A549 (cell line): ENCODE data around the gene ZNF479. TPM values are rescaled to one million over a fixed set of nuclear protein-coding genes. Genes with fewer than 3 reads are reported as not detected.

ENCODE experiments used
- ATAC-seq, 2 experiments: fragments of 200-7000 bp in 1 of 2; fragments of >200 bp in 1 of 2; cut with Nextera tagmentation in 1 of 2; cut with Tn5 transposase in 1 of 2; 3 replicates each; pipeline versions ENCODE4 v1.8.0 to v1.9.1; 2018 to 2020; ENCODE audit warnings: mild to moderate bottlenecking in 1 of 2, moderate library complexity in 1 of 2
- CTCF ChIA-PET: fragments of 300-600 bp; sonication (Branson Sonifier 250); formaldehyde crosslinking; extraction: SDS; loops from one replicate; lab custom pipeline; 2021; ENCODE audit warnings: antibody characterized with exemption, inconsistent platforms; lab: Yijun Ruan, JAX
- POLR2A ChIA-PET: fragments of 350-600 bp; formaldehyde crosslinking; extraction: SDS; loops from one replicate; lab custom pipeline; 2021; ENCODE audit warnings: antibody characterized with exemption, inconsistent platforms; lab: Yijun Ruan, JAX
- DNase-seq, 2 experiments: peaks; one replicate each; pipeline versions ENCODE4 v3.0.0 to v3.0.0-alpha.2; 2011 to 2016; ENCODE audit warnings: low read depth in 1 of 2, low spot score in 1 of 2
- FAIRE-seq: peaks from 2 replicates; lab custom pipeline; 2011; peaks lifted over from hg19 to GRCh38; lab: Jason Lieb, UNC
- H3K27ac ChIP-seq, 2 experiments: fragments of >200 bp; sonication (Bioruptor Twin); formaldehyde crosslinking; 3 replicates each; pipeline ENCODE4 v1.5.1; 2016 to 2017
- H3K4me1 ChIP-seq: fragments of >200 bp; sonication (Bioruptor Twin); formaldehyde crosslinking; 3 replicates; pipeline ENCODE4 v1.6.1; 2016
- H3K4me2 ChIP-seq: fragments of >200 bp; sonication (Bioruptor Twin); formaldehyde crosslinking; 3 replicates; pipeline ENCODE4 v1.6.1; 2016
- H3K4me3 ChIP-seq: fragments of >200 bp; sonication (Bioruptor Twin); formaldehyde crosslinking; 3 replicates; pipeline ENCODE4 v1.5.1; 2016
- H3K9me3 ChIP-seq: fragments of >200 bp; sonication (Bioruptor Twin); formaldehyde crosslinking; 3 replicates; pipeline ENCODE4 v1.6.1; 2016
- EHF ChIP-seq: fragments of 250-450 bp; sonication (Bioruptor Pico); IDR thresholded peaks from 2 replicates; pipeline ENCODE4 v1.5.0; 2020; ENCODE audit warnings: mild to moderate bottlenecking
- EP300 ChIP-seq, 2 experiments: fragments of >200 bp; sonication (Bioruptor Twin); formaldehyde crosslinking; IDR thresholded peaks; 2 replicates in 1 of 2; 3 replicates in 1 of 2; pipeline ENCODE4 v1.6.1; 2016 to 2017
- FOSB ChIP-seq: fragments of 250-450 bp; sonication (Bioruptor Pico); IDR thresholded peaks from 2 replicates; pipeline ENCODE4 v1.5.0; 2020; ENCODE audit warnings: mild to moderate bottlenecking, moderate library complexity
- FOSL2 ChIP-seq, 2 experiments: fragments of 450-650 bp in 1 of 2; fragments of >200 bp in 1 of 2; sonication (Bioruptor Twin) in 1 of 2; formaldehyde crosslinking; IDR thresholded peaks; 2 replicates each; pipeline versions ENCODE4 v1.5.0 to v1.6.1; 2016 to 2020; ENCODE audit warnings: mild to moderate bottlenecking in 1 of 2, moderate library complexity in 1 of 2
- GATA3 ChIP-seq: IDR thresholded peaks from 2 replicates; pipeline ENCODE4 v1.6.1; 2012; ENCODE audit warnings: borderline replicate concordance
- JUN ChIP-seq, 2 experiments: fragments of >200 bp; sonication (Bioruptor Twin); formaldehyde crosslinking; IDR thresholded peaks; 2 replicates in 1 of 2; 3 replicates in 1 of 2; pipeline ENCODE4 v1.6.1; 2016 to 2017
- KDM1A ChIP-seq: fragments of 200-600 bp; sonication (generic); IDR thresholded peaks from 2 replicates; pipeline ENCODE4 v1.6.1; 2016; ENCODE audit warnings: low read depth, mild to moderate bottlenecking
- KDM5A ChIP-seq: fragments of 200-600 bp; sonication (generic); IDR thresholded peaks from 2 replicates; pipeline ENCODE4 v1.6.1; 2016; ENCODE audit warnings: antibody characterized with exemption, mild to moderate bottlenecking
- MAFK ChIP-seq: fragments of 450-650 bp; IDR thresholded peaks from 2 replicates; pipeline ENCODE4 v1.6.1; 2014; ENCODE audit not compliant: partially characterized antibody
- MAZ ChIP-seq: fragments of 150-350 bp; IDR thresholded peaks from 2 replicates; pipeline ENCODE4 v1.6.1; 2014; ENCODE audit warnings: antibody characterized with exemption, low read depth, low read length, borderline replicate concordance
- NPAS2 ChIP-seq: fragments of 250-450 bp; sonication (Bioruptor Pico); IDR thresholded peaks from 2 replicates; pipeline ENCODE4 v1.8.0; 2022; ENCODE audit warnings: mild to moderate bottlenecking, moderate library complexity, borderline replicate concordance
- NR3C1 ChIP-seq: fragments of >200 bp; sonication (Bioruptor Twin); formaldehyde crosslinking; IDR thresholded peaks from 3 replicates; pipeline ENCODE4 v1.6.1; 2017
- PHF8 ChIP-seq: fragments of 200-600 bp; sonication (generic); IDR thresholded peaks from 2 replicates; pipeline ENCODE4 v1.6.1; 2016; ENCODE audit warnings: low read depth, mild to moderate bottlenecking, antibody characterized with exemption, moderate library complexity, borderline replicate concordance
- POLR2A ChIP-seq: IDR thresholded peaks from 2 replicates; pipeline ENCODE4 v1.6.1; 2012; ENCODE audit warnings: mild to moderate bottlenecking, low read length
- POLR2AphosphoS2 ChIP-seq: conservative IDR thresholded peaks from 2 replicates; pipeline ENCODE4 v1.6.1; 2012; ENCODE audit warnings: low read length, improper control_type of control experiment, inconsistent platforms
- RAD21 ChIP-seq, 2 experiments: fragments of >200 bp in 1 of 2; sonication (Bioruptor Twin) in 1 of 2; formaldehyde crosslinking in 1 of 2; IDR thresholded peaks in 1 of 2; conservative IDR thresholded peaks in 1 of 2; 2 replicates in 1 of 2; 3 replicates in 1 of 2; pipeline ENCODE4 v1.6.1; 2012 to 2018; ENCODE audit warnings: inconsistent platforms in 1 of 2
- RCOR1 ChIP-seq: fragments of 150-350 bp; IDR thresholded peaks from 2 replicates; pipeline ENCODE4 v1.6.1; 2014; ENCODE audit warnings: antibody characterized with exemption, low read length, low read depth
- RFX5 ChIP-seq: fragments of 450-650 bp; IDR thresholded peaks from 2 replicates; pipeline ENCODE4 v1.7.1; 2014; ENCODE audit warnings: antibody characterized with exemption, mild to moderate bottlenecking, moderate library complexity
- RNF2 ChIP-seq: fragments of 200-600 bp; sonication (generic); IDR thresholded peaks from 2 replicates; pipeline ENCODE4 v1.6.1; 2016; ENCODE audit warnings: low read depth, mild to moderate bottlenecking, antibody characterized with exemption, moderate library complexity, borderline replicate concordance
- SMC3 ChIP-seq: fragments of >200 bp; sonication (Bioruptor Twin); formaldehyde crosslinking; IDR thresholded peaks from 3 replicates; pipeline ENCODE4 v1.6.1; 2018; ENCODE audit warnings: inconsistent platforms
- SREBF2 ChIP-seq: fragments of 450-650 bp; IDR thresholded peaks from 2 replicates; pipeline ENCODE4 v1.6.1; 2014; ENCODE audit warnings: mild to moderate bottlenecking, moderate library complexity
- WGBS: methylation state at CpG from one replicate; pipeline ENCODE4 v1.1.6; 2017; ENCODE audit errors: missing lambda C conversion rate; 5-methylcytosine and 5-hydroxymethylcytosine counted together
- polyA plus RNA-seq, 4 experiments: library from polyadenylated mRNA; depleted of rRNA in 3 of 4; stranded (reverse); fragments of >200 nt; fragmentation: RNase III in 1 of 4; extraction: RNeasy Plus Mini Kit Qiagen cat#74134 plus additional on column Dnase treatment in 1 of 4; gene quantifications; 2 replicates in 3 of 4; 3 replicates in 1 of 4; pipeline ENCODE4 v1.2.3, GENCODE V29; 2011 to 2017
- TF ChIP-seq, protein P1 (sequence below): fragments of 150-350 bp; IDR thresholded peaks from 2 replicates; pipeline ENCODE4 v1.6.1; 2014; ENCODE audit warnings: low read depth, mild to moderate bottlenecking, low read length
- TF ChIP-seq, protein P2 (sequence below): fragments of 450-650 bp; IDR thresholded peaks from 2 replicates; pipeline ENCODE4 v1.6.1; 2014; ENCODE audit warnings: antibody characterized with exemption
- TF ChIP-seq, protein P3 (sequence below): fragments of >200 bp; sonication (Bioruptor Twin); formaldehyde crosslinking; IDR thresholded peaks from 2 replicates; pipeline ENCODE4 v1.6.1; 2016
- TF ChIP-seq, protein P4 (sequence below): IDR thresholded peaks from 2 replicates; pipeline ENCODE4 v1.6.1; 2012
- TF ChIP-seq, protein P5 (sequence below): fragments of >200 bp; sonication (Bioruptor Twin); formaldehyde crosslinking; IDR thresholded peaks from 3 replicates; pipeline ENCODE4 v1.5.1; 2016
- TF ChIP-seq, protein P6 (sequence below): fragments of >200 bp; sonication (Bioruptor Twin); formaldehyde crosslinking; IDR thresholded peaks from 3 replicates; pipeline ENCODE4 v1.6.1; 2016

Gene ZNF479
- polyA plus RNA-seq, 2 of the 4 experiments (the other 2 are of a cell fraction) = not detected

DNA sequence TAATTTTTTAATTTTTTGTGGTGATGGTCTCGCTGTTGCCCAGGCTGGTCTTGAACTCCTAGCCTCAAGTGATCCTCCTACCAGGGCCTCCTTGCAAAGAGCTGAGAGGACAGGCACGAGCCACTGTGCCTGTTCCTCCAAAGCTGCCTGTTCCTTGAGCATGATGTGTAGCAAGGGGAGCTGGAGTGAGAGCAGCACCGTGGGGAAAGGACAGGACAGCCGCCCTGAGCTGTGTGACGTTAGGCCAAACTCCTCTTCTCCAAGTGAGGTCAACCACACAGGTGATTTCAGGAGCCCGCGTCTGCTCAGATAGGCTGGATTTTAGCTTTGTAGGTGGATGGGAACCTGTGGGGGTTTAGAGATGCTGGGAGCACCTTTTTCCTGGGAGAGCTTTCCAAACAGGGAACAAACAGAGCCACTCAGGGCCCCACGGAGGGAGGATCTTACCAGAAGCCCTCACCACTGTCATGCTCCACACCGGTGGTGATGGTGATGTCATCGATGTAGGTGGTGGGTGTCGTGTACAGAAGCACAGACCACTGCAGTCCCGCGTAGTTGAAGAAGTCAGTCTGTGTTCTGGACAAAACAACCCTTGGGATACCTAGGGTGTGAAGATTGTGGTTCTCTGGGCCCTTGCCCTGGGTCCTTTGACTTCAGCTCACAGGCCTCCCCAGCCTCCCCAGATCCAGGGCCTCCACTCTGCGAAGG is 44.8 kb upstream of the ZNF479 start:
- FAIRE-seq (no peak), ATAC-seq (no peak), DNase-seq (no peak)
- no peak overlapping the region for H3K4me2 ChIP-seq
- ChIA-PET POLR2A (no interaction called here), CTCF (no interaction called here)
- peaks cover 6% of the 10 kb centered on the region; the same call in 1 of the 3 replicates for H3K9me3 ChIP-seq
- 27% methylated on average over 11 of the region's 14 CpGs for WGBS
- H3K4me3 ChIP-seq = no peak overlapping the region
- H3K4me1 ChIP-seq = no peaks in the 10 kb centered on the region
- no peak overlapping the region for H3K27ac ChIP-seq
- TF ChIP-seq FOSB (CRISPR knock-in tag) (no peak), GATA3 (no peak), RCOR1 (no peak), KDM1A (no peak), FOSL2 (IDR thresholded peaks at IDR 0.05) (no peak), FOSL2 (CRISPR knock-in tag; IDR thresholded peaks at IDR 0.05) (no peak), PHF8 (no peak), EHF (CRISPR knock-in tag) (no peak), RFX5 (no peak), EP300 (IDR thresholded peaks at IDR 0.05) (no peak), RAD21 (conservative IDR thresholded peaks at IDR 0.05 in 1 of 2, IDR thresholded peaks at IDR 0.05 in 1 of 2) (no peak), POLR2AphosphoS2 (no peak), MAZ (no peak)
- TF ChIP-seq, protein P1, sequence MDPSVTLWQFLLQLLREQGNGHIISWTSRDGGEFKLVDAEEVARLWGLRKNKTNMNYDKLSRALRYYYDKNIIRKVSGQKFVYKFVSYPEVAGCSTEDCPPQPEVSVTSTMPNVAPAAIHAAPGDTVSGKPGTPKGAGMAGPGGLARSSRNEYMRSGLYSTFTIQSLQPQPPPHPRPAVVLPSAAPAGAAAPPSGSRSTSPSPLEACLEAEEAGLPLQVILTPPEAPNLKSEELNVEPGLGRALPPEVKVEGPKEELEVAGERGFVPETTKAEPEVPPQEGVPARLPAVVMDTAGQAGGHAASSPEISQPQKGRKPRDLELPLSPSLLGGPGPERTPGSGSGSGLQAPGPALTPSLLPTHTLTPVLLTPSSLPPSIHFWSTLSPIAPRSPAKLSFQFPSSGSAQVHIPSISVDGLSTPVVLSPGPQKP = no peak
- TF ChIP-seq, protein P2, sequence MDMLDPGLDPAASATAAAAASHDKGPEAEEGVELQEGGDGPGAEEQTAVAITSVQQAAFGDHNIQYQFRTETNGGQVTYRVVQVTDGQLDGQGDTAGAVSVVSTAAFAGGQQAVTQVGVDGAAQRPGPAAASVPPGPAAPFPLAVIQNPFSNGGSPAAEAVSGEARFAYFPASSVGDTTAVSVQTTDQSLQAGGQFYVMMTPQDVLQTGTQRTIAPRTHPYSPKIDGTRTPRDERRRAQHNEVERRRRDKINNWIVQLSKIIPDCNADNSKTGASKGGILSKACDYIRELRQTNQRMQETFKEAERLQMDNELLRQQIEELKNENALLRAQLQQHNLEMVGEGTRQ = no peak
- TF ChIP-seq, protein P3, sequence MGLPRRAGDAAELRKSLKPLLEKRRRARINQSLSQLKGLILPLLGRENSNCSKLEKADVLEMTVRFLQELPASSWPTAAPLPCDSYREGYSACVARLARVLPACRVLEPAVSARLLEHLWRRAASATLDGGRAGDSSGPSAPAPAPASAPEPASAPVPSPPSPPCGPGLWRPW = no peak

DNA sequence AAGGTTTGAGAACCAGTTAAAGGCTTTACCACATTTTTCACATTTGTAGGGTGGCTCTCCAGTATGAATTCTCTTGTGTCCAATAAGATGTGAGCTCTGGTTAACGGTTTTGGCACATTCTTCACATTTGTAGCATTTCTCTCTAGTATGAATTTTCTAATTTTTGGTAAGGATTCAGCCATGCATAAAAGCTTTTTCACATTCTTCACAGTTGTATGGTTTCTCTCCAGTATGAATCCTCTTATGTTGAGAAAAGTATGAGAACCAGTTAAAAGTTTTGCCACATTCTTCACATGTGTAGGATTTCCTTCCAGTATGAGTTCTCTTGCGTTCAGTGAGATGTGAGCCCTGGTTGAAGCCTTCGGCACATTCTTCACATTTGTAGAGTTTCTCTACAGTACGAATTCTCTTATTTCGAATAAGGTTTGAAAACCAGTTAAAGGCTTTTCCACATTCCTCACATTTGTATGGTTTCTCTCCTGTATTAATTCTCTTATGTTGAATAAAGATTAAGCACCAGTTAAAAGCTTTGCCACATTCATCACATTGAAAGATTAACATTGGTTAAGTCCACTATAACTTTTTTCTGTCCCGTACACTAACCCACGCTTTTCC is 33.2 kb upstream of the ZNF479 start:
- no peak overlapping the region for H3K4me2 ChIP-seq
- no peak overlapping the region for H3K27ac ChIP-seq
- 37% methylated on average over 7 of the region's 7 CpGs for WGBS
- H3K4me3 ChIP-seq = no peak overlapping the region
- peaks cover 37% of the 10 kb centered on the region for H3K9me3 ChIP-seq
- no peak for DNase-seq
- POLR2A ChIA-PET = no interaction called here
- no peak for ATAC-seq
- TF ChIP-seq SREBF2 (no peak), KDM1A (no peak), SMC3 (no peak), KDM5A (no peak), FOSL2 (IDR thresholded peaks at IDR 0.05) (no peak), FOSL2 (CRISPR knock-in tag; IDR thresholded peaks at IDR 0.05) (no peak), POLR2A (no peak), MAFK (no peak), RAD21 (conservative IDR thresholded peaks at IDR 0.05 in 1 of 2, IDR thresholded peaks at IDR 0.05 in 1 of 2) (no peak), JUN (IDR thresholded peaks at IDR 0.05) (no peak), NPAS2 (CRISPR knock-in tag) (no peak), RNF2 (no peak), NR3C1 (no peak), EP300 (IDR thresholded peaks at IDR 0.05) (no peak)
- TF ChIP-seq, protein P4, sequence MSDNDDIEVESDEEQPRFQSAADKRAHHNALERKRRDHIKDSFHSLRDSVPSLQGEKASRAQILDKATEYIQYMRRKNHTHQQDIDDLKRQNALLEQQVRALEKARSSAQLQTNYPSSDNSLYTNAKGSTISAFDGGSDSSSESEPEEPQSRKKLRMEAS = no peak
- TF ChIP-seq, protein P2 = no peak
- TF ChIP-seq, protein P5, sequence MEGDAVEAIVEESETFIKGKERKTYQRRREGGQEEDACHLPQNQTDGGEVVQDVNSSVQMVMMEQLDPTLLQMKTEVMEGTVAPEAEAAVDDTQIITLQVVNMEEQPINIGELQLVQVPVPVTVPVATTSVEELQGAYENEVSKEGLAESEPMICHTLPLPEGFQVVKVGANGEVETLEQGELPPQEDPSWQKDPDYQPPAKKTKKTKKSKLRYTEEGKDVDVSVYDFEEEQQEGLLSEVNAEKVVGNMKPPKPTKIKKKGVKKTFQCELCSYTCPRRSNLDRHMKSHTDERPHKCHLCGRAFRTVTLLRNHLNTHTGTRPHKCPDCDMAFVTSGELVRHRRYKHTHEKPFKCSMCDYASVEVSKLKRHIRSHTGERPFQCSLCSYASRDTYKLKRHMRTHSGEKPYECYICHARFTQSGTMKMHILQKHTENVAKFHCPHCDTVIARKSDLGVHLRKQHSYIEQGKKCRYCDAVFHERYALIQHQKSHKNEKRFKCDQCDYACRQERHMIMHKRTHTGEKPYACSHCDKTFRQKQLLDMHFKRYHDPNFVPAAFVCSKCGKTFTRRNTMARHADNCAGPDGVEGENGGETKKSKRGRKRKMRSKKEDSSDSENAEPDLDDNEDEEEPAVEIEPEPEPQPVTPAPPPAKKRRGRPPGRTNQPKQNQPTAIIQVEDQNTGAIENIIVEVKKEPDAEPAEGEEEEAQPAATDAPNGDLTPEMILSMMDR = no peak
- TF ChIP-seq, protein P6, sequence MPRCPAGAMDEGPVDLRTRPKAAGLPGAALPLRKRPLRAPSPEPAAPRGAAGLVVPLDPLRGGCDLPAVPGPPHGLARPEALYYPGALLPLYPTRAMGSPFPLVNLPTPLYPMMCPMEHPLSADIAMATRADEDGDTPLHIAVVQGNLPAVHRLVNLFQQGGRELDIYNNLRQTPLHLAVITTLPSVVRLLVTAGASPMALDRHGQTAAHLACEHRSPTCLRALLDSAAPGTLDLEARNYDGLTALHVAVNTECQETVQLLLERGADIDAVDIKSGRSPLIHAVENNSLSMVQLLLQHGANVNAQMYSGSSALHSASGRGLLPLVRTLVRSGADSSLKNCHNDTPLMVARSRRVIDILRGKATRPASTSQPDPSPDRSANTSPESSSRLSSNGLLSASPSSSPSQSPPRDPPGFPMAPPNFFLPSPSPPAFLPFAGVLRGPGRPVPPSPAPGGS = no peak
- CTCF ChIA-PET = interaction anchor here (0.9 kb wide), 1 partner anchor 14 kb away, joined by 3 read pairs; no protein-coding TSS in a partner anchor
- FAIRE-seq = no peak
- no peaks in the 10 kb centered on the region for H3K4me1 ChIP-seq
